Astrocyte (in vitro differentiated cells and primary cell): ENCODE measurements around the gene SMARCA2. TPM values are rescaled to one million over a fixed set of nuclear protein-coding genes. Genes with fewer than 3 reads are reported as not detected.

Source experiments
- DNase-seq: peaks from one replicate; pipeline ENCODE4 v3.0.0-alpha.2; 2010; ENCODE audit warnings: low read depth
- FAIRE-seq: peaks from 2 replicates; lab custom pipeline; 2011; peaks lifted over from hg19 to GRCh38; lab: Jason Lieb, UNC
- H2AFZ ChIP-seq: 2 replicates; pipeline ENCODE4 v1.6.0; 2012; ENCODE audit warnings: low read depth, low read length, inconsistent platforms
- H3K27ac ChIP-seq: 2 replicates; pipeline ENCODE4 v1.5.1; 2011; ENCODE audit warnings: low read depth, low read length, inconsistent platforms
- H3K27me3 ChIP-seq: 2 replicates; pipeline ENCODE4 v1.6.0; 2011; ENCODE audit warnings: low read length, inconsistent platforms; ENCODE audit not compliant: insufficient read depth
- H3K36me3 ChIP-seq: 2 replicates; pipeline ENCODE4 v1.5.1; 2011; ENCODE audit warnings: low read length, inconsistent platforms; ENCODE audit not compliant: insufficient read depth
- H3K4me1 ChIP-seq: 2 replicates; pipeline ENCODE4 v1.5.1; 2011; ENCODE audit warnings: low read length, inconsistent platforms; ENCODE audit not compliant: insufficient read depth
- H3K4me2 ChIP-seq: 2 replicates; pipeline ENCODE4 v1.6.0; 2012; ENCODE audit warnings: low read length, inconsistent platforms
- H3K4me3 ChIP-seq: 2 replicates; pipeline ENCODE4 v1.5.1; 2011; ENCODE audit warnings: low read depth, mild to moderate bottlenecking, low read length, inconsistent platforms; ENCODE audit not compliant: insufficient read depth
- H3K79me2 ChIP-seq: 2 replicates; pipeline ENCODE4 v1.6.0; 2012; ENCODE audit warnings: mild to moderate bottlenecking, low read length, inconsistent platforms; ENCODE audit not compliant: insufficient read depth
- H3K9ac ChIP-seq: 2 replicates; pipeline ENCODE4 v1.6.0; 2012; ENCODE audit warnings: mild to moderate bottlenecking, low read length, inconsistent platforms
- H3K9me3 ChIP-seq: 2 replicates; pipeline ENCODE4 v1.5.1; 2012; ENCODE audit warnings: low read depth, mild to moderate bottlenecking, low read length, inconsistent platforms; ENCODE audit not compliant: insufficient read depth
- H4K20me1 ChIP-seq: 2 replicates; pipeline ENCODE4 v1.6.0; 2012; ENCODE audit warnings: low read length, inconsistent platforms; ENCODE audit not compliant: insufficient read depth
- H3K27ac Mint-ChIP-seq: one replicate; pipeline ENCODE4 v1.8.0; 2021; ENCODE audit warnings: mild to moderate bottlenecking, mixed read lengths; ENCODE audit not compliant: unreplicated experiment
- H3K27me3 Mint-ChIP-seq: one replicate; pipeline ENCODE4 v1.8.0; 2021; ENCODE audit warnings: low read depth, mixed read lengths; ENCODE audit not compliant: unreplicated experiment
- H3K36me3 Mint-ChIP-seq: one replicate; pipeline ENCODE4 v1.8.0; 2021; ENCODE audit warnings: low read depth, mixed read lengths; ENCODE audit not compliant: unreplicated experiment
- H3K4me1 Mint-ChIP-seq: one replicate; pipeline ENCODE4 v1.8.0; 2021; ENCODE audit warnings: low read depth, mixed read lengths; ENCODE audit not compliant: unreplicated experiment
- H3K4me3 Mint-ChIP-seq: one replicate; pipeline ENCODE4 v1.8.0; 2021; ENCODE audit warnings: mild to moderate bottlenecking, moderate library complexity, mixed read lengths; ENCODE audit not compliant: unreplicated experiment
- H3K9me3 Mint-ChIP-seq: one replicate; pipeline ENCODE4 v1.8.0; 2021; ENCODE audit warnings: mild to moderate bottlenecking, mixed read lengths; ENCODE audit not compliant: unreplicated experiment
- EZH2 ChIP-seq: IDR thresholded peaks from 2 replicates; pipeline ENCODE4 v1.6.1; 2012; ENCODE audit warnings: mild to moderate bottlenecking, low read length, inconsistent platforms; ENCODE audit not compliant: insufficient read depth
- total RNA-seq: library from RNA; stranded (reverse); gene quantifications from 2 replicates; pipeline ENCODE4 v1.2.1, GENCODE V29; 2021
- TF ChIP-seq, protein P1 (sequence below): IDR thresholded peaks from 2 replicates; pipeline ENCODE4 v1.5.1; 2011; ENCODE audit warnings: low read depth, mild to moderate bottlenecking, inconsistent platforms, low read length, moderate library complexity; ENCODE audit not compliant: insufficient read depth

The SMARCA2 gene
- total RNA-seq, 1 donor from 2014 or later: 54.2 TPM

DNA sequence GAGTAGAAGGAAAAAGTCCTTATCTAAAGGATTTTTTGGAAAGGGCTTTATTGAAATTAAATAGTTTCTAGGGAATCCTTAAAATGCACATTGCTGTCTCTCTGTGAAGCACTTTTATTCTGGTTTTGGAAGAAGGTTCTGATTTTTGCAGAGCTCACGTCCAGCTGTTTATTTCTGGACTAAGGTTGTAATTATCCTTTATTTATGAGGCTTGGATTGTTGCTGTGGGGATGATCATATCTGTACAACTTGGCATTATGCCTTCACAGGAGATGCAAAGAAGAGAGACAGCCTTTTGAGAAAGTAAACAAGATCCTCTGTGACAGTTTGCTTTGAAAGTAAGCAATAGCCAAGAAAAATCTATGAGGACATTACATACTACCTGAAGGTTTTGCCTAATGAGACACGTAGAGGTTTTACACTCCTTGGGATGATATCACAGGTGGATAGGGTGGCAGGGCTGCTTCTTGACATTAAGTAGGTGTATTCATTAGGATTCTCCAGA lies 14.6 kb downstream of the SMARCA2 start:
- peak; percentile 20 for FAIRE-seq
- no peaks in the 10 kb centered on the region for H3K9me3 Mint-ChIP-seq
- no peak overlapping the region for H3K9ac ChIP-seq
- no peaks in the 10 kb centered on the region for H3K27me3 ChIP-seq
- H3K79me2 ChIP-seq: peaks cover 52% of the 10 kb centered on the region
- TF ChIP-seq, protein P1, sequence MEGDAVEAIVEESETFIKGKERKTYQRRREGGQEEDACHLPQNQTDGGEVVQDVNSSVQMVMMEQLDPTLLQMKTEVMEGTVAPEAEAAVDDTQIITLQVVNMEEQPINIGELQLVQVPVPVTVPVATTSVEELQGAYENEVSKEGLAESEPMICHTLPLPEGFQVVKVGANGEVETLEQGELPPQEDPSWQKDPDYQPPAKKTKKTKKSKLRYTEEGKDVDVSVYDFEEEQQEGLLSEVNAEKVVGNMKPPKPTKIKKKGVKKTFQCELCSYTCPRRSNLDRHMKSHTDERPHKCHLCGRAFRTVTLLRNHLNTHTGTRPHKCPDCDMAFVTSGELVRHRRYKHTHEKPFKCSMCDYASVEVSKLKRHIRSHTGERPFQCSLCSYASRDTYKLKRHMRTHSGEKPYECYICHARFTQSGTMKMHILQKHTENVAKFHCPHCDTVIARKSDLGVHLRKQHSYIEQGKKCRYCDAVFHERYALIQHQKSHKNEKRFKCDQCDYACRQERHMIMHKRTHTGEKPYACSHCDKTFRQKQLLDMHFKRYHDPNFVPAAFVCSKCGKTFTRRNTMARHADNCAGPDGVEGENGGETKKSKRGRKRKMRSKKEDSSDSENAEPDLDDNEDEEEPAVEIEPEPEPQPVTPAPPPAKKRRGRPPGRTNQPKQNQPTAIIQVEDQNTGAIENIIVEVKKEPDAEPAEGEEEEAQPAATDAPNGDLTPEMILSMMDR: no peak
- TF ChIP-seq EZH2: no peak
- no peak overlapping the region for H2AFZ ChIP-seq
- no peaks in the 10 kb centered on the region for H3K9me3 ChIP-seq
- H3K27ac Mint-ChIP-seq: no peak overlapping the region
- H4K20me1 ChIP-seq: peaks cover 40% of the 10 kb centered on the region
- no peaks in the 10 kb centered on the region for H3K4me1 ChIP-seq
- no peak overlapping the region for H3K4me2 ChIP-seq
- H3K27me3 Mint-ChIP-seq: no peaks in the 10 kb centered on the region
- peaks cover 8% of the 10 kb centered on the region for H3K36me3 Mint-ChIP-seq
- no peak overlapping the region for H3K4me3 Mint-ChIP-seq
- H3K27ac ChIP-seq: no peak overlapping the region
- no peak overlapping the region for H3K4me3 ChIP-seq
- peaks cover 10% of the 10 kb centered on the region for H3K36me3 ChIP-seq
- peaks cover 9% of the 10 kb centered on the region for H3K4me1 Mint-ChIP-seq
- no peak for DNase-seq

DNA sequence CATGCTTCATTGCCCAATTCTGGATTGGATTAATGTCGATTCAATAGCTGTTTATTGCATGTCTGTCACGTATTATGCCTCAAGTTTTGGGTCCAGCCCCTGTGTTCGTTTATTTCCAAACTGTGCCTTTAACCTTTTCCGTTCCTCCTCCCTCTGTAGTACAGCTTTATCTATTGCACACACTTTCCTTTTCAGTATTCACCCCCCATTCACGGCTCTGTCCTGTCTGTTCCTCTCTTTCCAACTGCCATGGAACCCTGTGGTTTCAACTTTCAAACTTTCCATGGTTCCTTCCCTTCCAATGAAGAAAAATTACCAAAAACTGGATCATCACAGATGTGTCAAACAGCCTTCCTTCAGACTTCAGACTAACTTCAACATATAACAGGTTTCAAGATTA lies 17.1 kb downstream of the SMARCA2 start:
- Histone ChIP-seq H3K79me2 (peaks cover 30% of the 10 kb centered on the region), H3K27me3 (no peaks in the 10 kb centered on the region), H3K9ac (no peak overlapping the region), H4K20me1 (peaks cover 31% of the 10 kb centered on the region), H2AFZ (no peak overlapping the region), H3K9me3 (no peaks in the 10 kb centered on the region), H3K4me2 (no peak overlapping the region), H3K4me3 (no peak overlapping the region), H3K4me1 (no peaks in the 10 kb centered on the region), H3K36me3 (peaks cover 10% of the 10 kb centered on the region), H3K27ac (no peak overlapping the region)
- DNase-seq (no peak), FAIRE-seq (peak; percentile 5)
- H3K36me3 Mint-ChIP-seq: peaks cover 7% of the 10 kb centered on the region
- H3K4me3 Mint-ChIP-seq: no peak overlapping the region
- no peak overlapping the region for H3K27ac Mint-ChIP-seq
- TF ChIP-seq EZH2: no peak
- TF ChIP-seq, protein P1: no peak
- H3K9me3 Mint-ChIP-seq: no peaks in the 10 kb centered on the region
- H3K4me1 Mint-ChIP-seq: no peaks in the 10 kb centered on the region
- no peaks in the 10 kb centered on the region for H3K27me3 Mint-ChIP-seq

DNA sequence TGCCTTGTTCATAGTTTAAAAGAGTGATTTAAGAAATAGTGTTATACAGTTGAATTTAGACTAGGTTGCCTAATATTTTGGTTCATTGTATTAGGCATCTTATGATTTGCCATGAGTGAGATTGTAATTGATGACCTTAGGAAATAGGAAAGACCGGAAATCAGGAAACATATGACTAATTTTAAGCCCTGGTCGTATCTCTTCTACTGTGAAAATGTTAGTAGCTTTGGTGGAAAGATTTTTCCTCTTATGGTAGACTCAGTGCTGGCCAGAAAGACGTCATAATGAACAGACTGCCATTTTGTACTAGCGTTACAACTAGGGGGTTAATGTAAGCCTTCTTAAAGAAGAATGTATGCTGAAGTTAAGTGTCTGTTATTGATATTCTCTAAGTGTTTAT lies 21.7 kb downstream of the SMARCA2 start:
- Histone ChIP-seq H3K9me3 (no peaks in the 10 kb centered on the region), H3K27ac (no peak overlapping the region), H3K4me3 (no peak overlapping the region), H3K4me2 (no peak overlapping the region), H3K79me2 (no peaks in the 10 kb centered on the region), H4K20me1 (peaks cover under 1% of the 10 kb centered on the region), H3K9ac (no peak overlapping the region), H3K27me3 (no peaks in the 10 kb centered on the region), H2AFZ (no peak overlapping the region), H3K36me3 (peaks cover 18% of the 10 kb centered on the region), H3K4me1 (no peaks in the 10 kb centered on the region)
- Mint-ChIP-seq H3K4me3 (no peak overlapping the region), H3K36me3 (peaks cover 21% of the 10 kb centered on the region), H3K27me3 (no peaks in the 10 kb centered on the region), H3K4me1 (peaks cover 5% of the 10 kb centered on the region), H3K27ac (no peak overlapping the region), H3K9me3 (no peaks in the 10 kb centered on the region)
- TF ChIP-seq, protein P1: no peak
- no peak for TF ChIP-seq EZH2
- DNase-seq: no peak
- FAIRE-seq: no peak
